HEK293 (cell line): Measurements from ENCODE around the gene BTBD7.

Source experiments
- CTCF ChIA-PET: fragments of 350-600 bp; formaldehyde crosslinking; extraction: SDS; loops from one replicate; lab custom pipeline; 2021; ENCODE audit warnings: antibody characterized with exemption; lab: Yijun Ruan, JAX
- POLR2A ChIA-PET: fragments of 300-600 bp; formaldehyde crosslinking; extraction: SDS; loops from one replicate; lab custom pipeline; 2020; ENCODE audit warnings: antibody characterized with exemption, inconsistent platforms; lab: Yijun Ruan, JAX
- H3K27ac ChIP-seq: fragments of 200-500 bp; sonication (Bioruptor generic); 2 replicates; pipeline ENCODE4 v1.5.1; 2014; ENCODE audit warnings: low read depth, low read length, control low read depth, inconsistent platforms; ENCODE audit errors: extremely low read depth
- H3K36me3 ChIP-seq, 2 experiments: fragments of 200-500 bp in 1 of 2; sonication (Bioruptor generic) in 1 of 2; 1 replicate in 1 of 2; 2 replicates in 1 of 2; pipeline ENCODE4 v1.5.1; 2014 to 2017; ENCODE audit warnings: inconsistent platforms in 2 of 2, low read length in 2 of 2; ENCODE audit not compliant: control insufficient read depth in 2 of 2, insufficient read depth in 1 of 2
- H3K4me1 ChIP-seq: fragments of 200-500 bp; sonication (Bioruptor generic); 2 replicates; pipeline ENCODE4 v1.5.1; 2014; ENCODE audit warnings: mild to moderate bottlenecking, low read length, inconsistent platforms; ENCODE audit not compliant: control insufficient read depth, insufficient read depth
- H3K4me3 ChIP-seq: 2 replicates; pipeline ENCODE4 v1.5.1; 2011; ENCODE audit warnings: low read depth, mild to moderate bottlenecking, control low read depth, low read length, moderate library complexity
- H3K9me3 ChIP-seq: fragments of 200-500 bp; sonication (Bioruptor generic); 2 replicates; pipeline ENCODE4 v1.5.1; 2014; ENCODE audit warnings: low read depth, low read length, inconsistent platforms; ENCODE audit not compliant: control insufficient read depth, insufficient read depth
- ELK4 ChIP-seq: IDR thresholded peaks from 2 replicates; pipeline ENCODE4 v1.6.1; 2011; ENCODE audit warnings: mild to moderate bottlenecking, low read depth, low read length, borderline replicate concordance
- GLIS2 ChIP-seq: fragments of 450-650 bp; formaldehyde crosslinking; IDR thresholded peaks from 2 replicates; pipeline ENCODE4 v1.5.1; 2016; ENCODE audit warnings: missing biosample characterization, missing genetic modification characterization
- KLF9 ChIP-seq: fragments of 450-650 bp; formaldehyde crosslinking; IDR thresholded peaks from 2 replicates; pipeline ENCODE4 v1.5.1; 2016; ENCODE audit warnings: missing biosample characterization, missing genetic modification characterization, low read depth
- ZBTB10 ChIP-seq: fragments of 450-650 bp; formaldehyde crosslinking; IDR thresholded peaks from 2 replicates; pipeline ENCODE4 v1.5.1; 2016; ENCODE audit warnings: missing biosample characterization, missing genetic modification characterization
- ZBTB48 ChIP-seq: fragments of 450-650 bp; formaldehyde crosslinking; IDR thresholded peaks from 2 replicates; pipeline ENCODE4 v1.5.1; 2016; ENCODE audit warnings: missing biosample characterization, missing genetic modification characterization
- ZFHX2 ChIP-seq: fragments of 450-650 bp; formaldehyde crosslinking; conservative IDR thresholded peaks from 2 replicates; pipeline ENCODE4 v1.5.1; 2016; ENCODE audit warnings: missing biosample characterization, missing genetic modification characterization
- ZFP41 ChIP-seq: fragments of 450-650 bp; formaldehyde crosslinking; IDR thresholded peaks from 2 replicates; pipeline ENCODE4 v1.5.1; 2016; ENCODE audit warnings: missing biosample characterization, missing genetic modification characterization, borderline replicate concordance
- ZIC2 ChIP-seq: fragments of 450-650 bp; formaldehyde crosslinking; IDR thresholded peaks from 2 replicates; pipeline ENCODE4 v1.5.1; 2016; ENCODE audit warnings: missing biosample characterization, missing genetic modification characterization
- ZNF169 ChIP-seq: fragments of 450-650 bp; formaldehyde crosslinking; IDR thresholded peaks from 2 replicates; pipeline ENCODE4 v1.5.1; 2016; ENCODE audit warnings: missing biosample characterization, missing genetic modification characterization
- ZNF335 ChIP-seq: fragments of 450-650 bp; formaldehyde crosslinking; conservative IDR thresholded peaks from 2 replicates; pipeline ENCODE4 v1.5.1; 2016; ENCODE audit warnings: missing biosample characterization, missing genetic modification characterization
- ZNF416 ChIP-seq: fragments of 450-650 bp; formaldehyde crosslinking; IDR thresholded peaks from 2 replicates; pipeline ENCODE4 v1.5.1; 2016; ENCODE audit warnings: missing biosample characterization, missing genetic modification characterization
- ZNF449 ChIP-seq: fragments of 450-650 bp; formaldehyde crosslinking; IDR thresholded peaks from 2 replicates; pipeline ENCODE4 v1.5.1; 2017; ENCODE audit warnings: missing biosample characterization, mild to moderate bottlenecking, missing genetic modification characterization, moderate library complexity
- ZNF501 ChIP-seq: fragments of 450-650 bp; formaldehyde crosslinking; IDR thresholded peaks from 2 replicates; pipeline ENCODE4 v1.5.1; 2016; ENCODE audit warnings: missing biosample characterization, missing genetic modification characterization
- ZNF510 ChIP-seq: fragments of 450-650 bp; formaldehyde crosslinking; IDR thresholded peaks from 2 replicates; pipeline ENCODE4 v1.5.1; 2018; ENCODE audit warnings: mild to moderate bottlenecking, missing genetic modification characterization, missing biosample characterization; ENCODE audit not compliant: insufficient replicate concordance
- ZNF530 ChIP-seq: fragments of 450-650 bp; formaldehyde crosslinking; IDR thresholded peaks from 2 replicates; pipeline ENCODE4 v1.5.1; 2016; ENCODE audit warnings: low read depth, missing biosample characterization, missing genetic modification characterization
- ZNF596 ChIP-seq: fragments of 450-650 bp; IDR thresholded peaks from 2 replicates; pipeline ENCODE4 v1.5.0; 2018; ENCODE audit warnings: missing biosample characterization, mild to moderate bottlenecking, missing genetic modification characterization, moderate library complexity
- ZNF600 ChIP-seq: fragments of 450-650 bp; formaldehyde crosslinking; IDR thresholded peaks from 2 replicates; pipeline ENCODE4 v1.5.1; 2016; ENCODE audit warnings: missing biosample characterization, missing genetic modification characterization
- ZNF76 ChIP-seq: fragments of 450-650 bp; formaldehyde crosslinking; IDR thresholded peaks from 2 replicates; pipeline ENCODE4; 2016; ENCODE audit warnings: low read depth, missing biosample characterization, missing genetic modification characterization, borderline replicate concordance
- ZNF777 ChIP-seq: fragments of 450-650 bp; formaldehyde crosslinking; IDR thresholded peaks from 2 replicates; pipeline ENCODE4 v1.5.1; 2017; ENCODE audit warnings: missing biosample characterization, missing genetic modification characterization, borderline replicate concordance

Gene BTBD7

GRCh38 chr14:93263416-93263815, 69.4 kb downstream of the BTBD7 start:
- Histone ChIP-seq H3K27ac (no peak overlapping the region), H3K9me3 (no peaks in the 10 kb centered on the region), H3K36me3 (peaks cover 8 to 17% of the 10 kb centered on the region in 2 experiments; a peak in 2 of 3 replicates), H3K4me3 (no peak overlapping the region), H3K4me1 (no peaks in the 10 kb centered on the region)
- ChIA-PET POLR2A (no interaction called here), CTCF (no interaction called here)
- TF ChIP-seq ZNF416 (tag by site-specific recombination): no peak
- no peak for TF ChIP-seq ZNF169 (tag by site-specific recombination)
- TF ChIP-seq ZFP41 (tag by site-specific recombination): no peak
- no peak for TF ChIP-seq ZIC2 (tag by site-specific recombination)
- no peak for TF ChIP-seq ZBTB48 (tag by site-specific recombination)
- no peak for TF ChIP-seq ZNF596 (tag by site-specific recombination)
- TF ChIP-seq ZFHX2 (tag by site-specific recombination): no peak
- no peak for TF ChIP-seq GLIS2 (tag by site-specific recombination)
- TF ChIP-seq ZNF501 (tag by site-specific recombination): no peak
- no peak for TF ChIP-seq ZNF510 (tag by site-specific recombination)
- TF ChIP-seq ZNF76 (tag by site-specific recombination): no peak
- no peak for TF ChIP-seq ZNF335
- no peak for TF ChIP-seq KLF9
- no peak for TF ChIP-seq ELK4
- TF ChIP-seq ZNF600 (tag by site-specific recombination): no peak
- TF ChIP-seq ZNF530 (tag by site-specific recombination): no peak

- H3K36me3 ChIP-seq: peaks cover 14 to 17% of the 10 kb centered on the region in 2 experiments; a peak in 2 of 3 replicates
- no peak overlapping the region for H3K4me3 ChIP-seq
- no peak overlapping the region for H3K27ac ChIP-seq
- H3K9me3 ChIP-seq: no peaks in the 10 kb centered on the region
- ChIA-PET CTCF (no interaction called here), POLR2A (no interaction called here)
- H3K4me1 ChIP-seq: no peaks in the 10 kb centered on the region
- TF ChIP-seq ZNF449 (tag by site-specific recombination) (no peak), ZBTB10 (tag by site-specific recombination) (no peak), ZNF777 (tag by site-specific recombination) (no peak)
Observed at GRCh38 chr14:93262446-93262845, 70.4 kb downstream of the BTBD7 start.
